ENCODE measurements around the gene ATXN1.

Gene ATXN1

DNA sequence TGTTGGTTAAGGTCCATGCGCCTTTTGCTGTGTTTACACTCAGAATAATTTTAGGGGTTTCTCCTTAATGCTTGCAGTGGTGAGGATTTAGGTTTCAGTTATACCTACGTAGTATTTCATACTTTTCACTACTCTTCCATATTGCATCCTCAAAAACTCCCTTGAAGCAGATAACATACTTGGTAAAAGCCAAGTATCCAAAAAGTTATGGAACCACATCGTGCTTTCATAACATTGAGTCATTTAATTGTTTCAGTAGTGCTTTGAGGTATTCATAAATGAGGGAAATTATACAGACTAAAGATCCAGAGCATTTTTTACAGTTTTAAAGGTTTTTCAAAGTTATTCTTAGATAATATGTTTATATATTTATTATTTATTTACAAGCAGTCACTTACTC, 4.0 kb upstream of the ATXN1 start:
- ChIA-PET POLR2A (interaction anchor here (0.9 kb wide), 1 partner anchor 18 kb away, joined by 9 read pairs; no protein-coding TSS in a partner anchor), CTCF (interaction anchor here (0.7 to 8.3 kb wide), 11 partner anchors 8 to 354 kb away, joined by 3 to 94 read pairs (median 16); no protein-coding TSS in a partner anchor)
- H3K27ac ChIP-seq (ENCODE audit: extremely low read depth, low read depth, low read length), result no peak overlapping the region
- no peaks in the 10 kb centered on the region for H3K36me3 ChIP-seq (ENCODE audit: control insufficient read depth in 2 of 2, insufficient read depth in 1 of 2, low read length in 2 of 2)
- no peak for TF ChIP-seq MYNN (tag by site-specific recombination; IDR thresholded peaks at IDR 0.05; ENCODE audit: borderline replicate concordance)
- TF ChIP-seq, protein P1, sequence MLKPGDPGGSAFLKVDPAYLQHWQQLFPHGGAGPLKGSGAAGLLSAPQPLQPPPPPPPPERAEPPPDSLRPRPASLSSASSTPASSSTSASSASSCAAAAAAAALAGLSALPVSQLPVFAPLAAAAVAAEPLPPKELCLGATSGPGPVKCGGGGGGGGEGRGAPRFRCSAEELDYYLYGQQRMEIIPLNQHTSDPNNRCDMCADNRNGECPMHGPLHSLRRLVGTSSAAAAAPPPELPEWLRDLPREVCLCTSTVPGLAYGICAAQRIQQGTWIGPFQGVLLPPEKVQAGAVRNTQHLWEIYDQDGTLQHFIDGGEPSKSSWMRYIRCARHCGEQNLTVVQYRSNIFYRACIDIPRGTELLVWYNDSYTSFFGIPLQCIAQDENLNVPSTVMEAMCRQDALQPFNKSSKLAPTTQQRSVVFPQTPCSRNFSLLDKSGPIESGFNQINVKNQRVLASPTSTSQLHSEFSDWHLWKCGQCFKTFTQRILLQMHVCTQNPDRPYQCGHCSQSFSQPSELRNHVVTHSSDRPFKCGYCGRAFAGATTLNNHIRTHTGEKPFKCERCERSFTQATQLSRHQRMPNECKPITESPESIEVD (tag by site-specific recombination; IDR thresholded peaks at IDR 0.05), result peak; percentile 67
- H3K4me1 ChIP-seq (ENCODE audit: control insufficient read depth, insufficient read depth, low read length), result peaks cover 55% of the 10 kb centered on the region
- no peaks in the 10 kb centered on the region for H3K9me3 ChIP-seq (ENCODE audit: control insufficient read depth, insufficient read depth, low read depth, low read length)
- no peak overlapping the region for H3K4me3 ChIP-seq (ENCODE audit: low read depth, low read length)

DNA sequence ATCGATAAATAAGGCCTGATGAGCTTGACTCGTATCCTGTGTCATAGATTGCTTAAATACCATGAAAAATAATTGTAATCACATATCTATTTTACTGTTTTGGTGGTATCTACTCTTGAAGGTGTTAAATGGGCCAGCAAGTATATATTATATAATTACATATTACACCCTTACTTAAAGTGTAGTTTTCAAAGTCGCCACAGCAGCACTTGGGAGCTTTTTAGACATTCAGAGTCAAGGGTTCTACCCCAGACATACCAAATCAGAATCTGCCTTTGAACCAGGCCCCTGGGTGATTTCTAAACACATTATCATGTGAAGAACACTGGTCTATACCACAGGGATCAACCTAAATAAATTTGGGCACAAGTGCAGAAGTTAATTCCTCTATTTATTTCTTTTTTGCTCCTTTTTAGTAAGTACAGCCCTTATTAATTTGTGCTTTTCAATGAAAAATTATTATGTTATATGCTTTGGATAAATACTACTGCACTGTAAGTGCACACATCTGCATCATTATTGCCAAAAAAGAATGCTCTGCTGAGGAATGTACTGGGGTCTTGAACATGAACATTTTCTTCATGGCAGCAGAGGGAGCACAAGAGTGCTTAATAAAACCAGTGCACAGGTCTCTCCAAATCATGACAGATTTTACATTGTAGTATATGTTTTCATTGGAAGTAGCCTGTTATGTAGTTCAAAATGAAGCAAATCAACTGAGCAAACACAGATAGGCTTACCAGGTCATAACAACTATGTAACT, 3.1 kb upstream of the ATXN1 start:
- H3K9me3 ChIP-seq (ENCODE audit: control insufficient read depth, insufficient read depth, low read depth, low read length), result no peaks in the 10 kb centered on the region
- H3K36me3 ChIP-seq (ENCODE audit: control insufficient read depth in 2 of 2, insufficient read depth in 1 of 2, low read length in 2 of 2), result no peaks in the 10 kb centered on the region
- H3K4me1 ChIP-seq (ENCODE audit: control insufficient read depth, insufficient read depth, low read length), result peaks cover 47% of the 10 kb centered on the region
- peak overlapping the region; percentile 76; the same call in 1 of the 2 replicates for H3K4me3 ChIP-seq (ENCODE audit: low read depth, low read length)
- no peak overlapping the region for H3K27ac ChIP-seq (ENCODE audit: extremely low read depth, low read depth, low read length)
- CTCF ChIA-PET, result interaction anchor here (0.6 to 8.3 kb wide), 52 partner anchors 9 to 440 kb away, joined by 3 to 94 read pairs (median 5); no protein-coding TSS in a partner anchor
- POLR2A ChIA-PET, result interaction anchor here (0.9 to 1.5 kb wide), 2 partner anchors 17 to 200 kb away, joined by 3 to 9 read pairs; no protein-coding TSS in a partner anchor
- TF ChIP-seq ZNF777 (tag by site-specific recombination; IDR thresholded peaks at IDR 0.05; ENCODE audit: borderline replicate concordance), result no peak
- TF ChIP-seq ZNF10 (tag by site-specific recombination; IDR thresholded peaks at IDR 0.05), result no peak
- no peak for TF ChIP-seq ZNF529 (tag by site-specific recombination; IDR thresholded peaks at IDR 0.05; ENCODE audit: insufficient replicate concordance)
- no peak for TF ChIP-seq ZNF76 (tag by site-specific recombination; IDR thresholded peaks at IDR 0.05; ENCODE audit: borderline replicate concordance, low read depth)
- peak; percentile 58 for TF ChIP-seq SP7 (tag by site-specific recombination; IDR thresholded peaks at IDR 0.05)
- TF ChIP-seq ZNF24 (tag by site-specific recombination; IDR thresholded peaks at IDR 0.05), result peak; percentile 89
- TF ChIP-seq ZNF146 (tag by site-specific recombination; IDR thresholded peaks at IDR 0.05), result peak; percentile 42; the same call in 1 of the 2 replicates
- TF ChIP-seq GLI4 (tag by site-specific recombination; IDR thresholded peaks at IDR 0.05), result no peak
- TF ChIP-seq, protein P2, sequence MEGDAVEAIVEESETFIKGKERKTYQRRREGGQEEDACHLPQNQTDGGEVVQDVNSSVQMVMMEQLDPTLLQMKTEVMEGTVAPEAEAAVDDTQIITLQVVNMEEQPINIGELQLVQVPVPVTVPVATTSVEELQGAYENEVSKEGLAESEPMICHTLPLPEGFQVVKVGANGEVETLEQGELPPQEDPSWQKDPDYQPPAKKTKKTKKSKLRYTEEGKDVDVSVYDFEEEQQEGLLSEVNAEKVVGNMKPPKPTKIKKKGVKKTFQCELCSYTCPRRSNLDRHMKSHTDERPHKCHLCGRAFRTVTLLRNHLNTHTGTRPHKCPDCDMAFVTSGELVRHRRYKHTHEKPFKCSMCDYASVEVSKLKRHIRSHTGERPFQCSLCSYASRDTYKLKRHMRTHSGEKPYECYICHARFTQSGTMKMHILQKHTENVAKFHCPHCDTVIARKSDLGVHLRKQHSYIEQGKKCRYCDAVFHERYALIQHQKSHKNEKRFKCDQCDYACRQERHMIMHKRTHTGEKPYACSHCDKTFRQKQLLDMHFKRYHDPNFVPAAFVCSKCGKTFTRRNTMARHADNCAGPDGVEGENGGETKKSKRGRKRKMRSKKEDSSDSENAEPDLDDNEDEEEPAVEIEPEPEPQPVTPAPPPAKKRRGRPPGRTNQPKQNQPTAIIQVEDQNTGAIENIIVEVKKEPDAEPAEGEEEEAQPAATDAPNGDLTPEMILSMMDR (tag by site-specific recombination; IDR thresholded peaks at IDR 0.05), result peak; percentile 44; the same call in 1 of the 2 replicates
- TF ChIP-seq ZFP69B (tag by site-specific recombination; IDR thresholded peaks at IDR 0.05), result no peak
- no peak for TF ChIP-seq ZNF335 (tag by site-specific recombination; conservative IDR thresholded peaks at IDR 0.05)
- 0 out of 2 replicates have a peak, but pooled peaks have one; percentile 46 for TF ChIP-seq ZSCAN30 (tag by site-specific recombination; IDR thresholded peaks at IDR 0.05)
- TF ChIP-seq IKZF3 (tag by site-specific recombination; IDR thresholded peaks at IDR 0.05), result no peak
- no peak for TF ChIP-seq ZNF548 (tag by site-specific recombination; IDR thresholded peaks at IDR 0.05)
- no peak for TF ChIP-seq ZBTB17 (tag by site-specific recombination; IDR thresholded peaks at IDR 0.05)
- peak; percentile 51 for TF ChIP-seq ZNF654 (tag by site-specific recombination; IDR thresholded peaks at IDR 0.05; ENCODE audit: low read depth)
- TF ChIP-seq TCF7L2 (IDR thresholded peaks at IDR 0.05; ENCODE audit: borderline replicate concordance, low read depth, low read length), result 0 out of 2 replicates have a peak, but pooled peaks have one; percentile 19
- TF ChIP-seq, protein P3, sequence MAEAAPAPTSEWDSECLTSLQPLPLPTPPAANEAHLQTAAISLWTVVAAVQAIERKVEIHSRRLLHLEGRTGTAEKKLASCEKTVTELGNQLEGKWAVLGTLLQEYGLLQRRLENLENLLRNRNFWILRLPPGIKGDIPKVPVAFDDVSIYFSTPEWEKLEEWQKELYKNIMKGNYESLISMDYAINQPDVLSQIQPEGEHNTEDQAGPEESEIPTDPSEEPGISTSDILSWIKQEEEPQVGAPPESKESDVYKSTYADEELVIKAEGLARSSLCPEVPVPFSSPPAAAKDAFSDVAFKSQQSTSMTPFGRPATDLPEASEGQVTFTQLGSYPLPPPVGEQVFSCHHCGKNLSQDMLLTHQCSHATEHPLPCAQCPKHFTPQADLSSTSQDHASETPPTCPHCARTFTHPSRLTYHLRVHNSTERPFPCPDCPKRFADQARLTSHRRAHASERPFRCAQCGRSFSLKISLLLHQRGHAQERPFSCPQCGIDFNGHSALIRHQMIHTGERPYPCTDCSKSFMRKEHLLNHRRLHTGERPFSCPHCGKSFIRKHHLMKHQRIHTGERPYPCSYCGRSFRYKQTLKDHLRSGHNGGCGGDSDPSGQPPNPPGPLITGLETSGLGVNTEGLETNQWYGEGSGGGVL (tag by site-specific recombination; IDR thresholded peaks at IDR 0.05), result no peak
- TF ChIP-seq ZNF19 (tag by site-specific recombination; IDR thresholded peaks at IDR 0.05; ENCODE audit: low read depth), result no peak
- no peak for TF ChIP-seq ZNF843 (tag by site-specific recombination; IDR thresholded peaks at IDR 0.05)
- TF ChIP-seq ZNF138 (tag by site-specific recombination; IDR thresholded peaks at IDR 0.05; ENCODE audit: borderline replicate concordance), result no peak
- TF ChIP-seq HOXA7 (CRISPR knock-in tag; IDR thresholded peaks at IDR 0.05; ENCODE audit: borderline replicate concordance), result no peak
- TF ChIP-seq, protein P4, sequence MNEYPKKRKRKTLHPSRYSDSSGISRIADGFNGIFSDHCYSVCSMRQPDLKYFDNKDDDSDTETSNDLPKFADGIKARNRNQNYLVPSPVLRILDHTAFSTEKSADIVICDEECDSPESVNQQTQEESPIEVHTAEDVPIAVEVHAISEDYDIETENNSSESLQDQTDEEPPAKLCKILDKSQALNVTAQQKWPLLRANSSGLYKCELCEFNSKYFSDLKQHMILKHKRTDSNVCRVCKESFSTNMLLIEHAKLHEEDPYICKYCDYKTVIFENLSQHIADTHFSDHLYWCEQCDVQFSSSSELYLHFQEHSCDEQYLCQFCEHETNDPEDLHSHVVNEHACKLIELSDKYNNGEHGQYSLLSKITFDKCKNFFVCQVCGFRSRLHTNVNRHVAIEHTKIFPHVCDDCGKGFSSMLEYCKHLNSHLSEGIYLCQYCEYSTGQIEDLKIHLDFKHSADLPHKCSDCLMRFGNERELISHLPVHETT (tag by site-specific recombination; IDR thresholded peaks at IDR 0.05), result no peak
- TF ChIP-seq GFI1B (tag by site-specific recombination; IDR thresholded peaks at IDR 0.05), result peak; percentile 75; the same call in 1 of the 2 replicates
- no peak for TF ChIP-seq ZSCAN16 (tag by site-specific recombination; IDR thresholded peaks at IDR 0.05)
- no peak for TF ChIP-seq ZNF354C (tag by site-specific recombination; IDR thresholded peaks at IDR 0.05; ENCODE audit: borderline replicate concordance, low read depth)
